ENCODE results near the gene TMEM69. TPM values are rescaled to one million over a fixed set of nuclear protein-coding genes. Genes with fewer than 3 reads are reported as not detected.

TMEM69 gene
- total and polyA plus RNA-seq, 2 of the 8 experiments (the other 6 are each of a cell fraction or from before 2014, with no cell fraction given) = 39.0 to 123 TPM

GRCh38 chr1:45643978-45644377 is 44.0 kb upstream of the TMEM69 start:
- ChIA-PET CTCF (ENCODE audit: partially characterized antibody) (interaction anchor here (0.6 to 1.4 kb wide), 3 partner anchors 12 to 74 kb away, joined by 3 read pairs; no protein-coding TSS in a partner anchor), POLR2A (ENCODE audit: partially characterized antibody) (interaction anchor here (1.6 to 2.3 kb wide), 2 partner anchors 29 to 60 kb away, joined by 3 to 6 read pairs; partner anchors contain the start of gene NASP)
- Histone ChIP-seq H4K5ac (ENCODE audit: insufficient read length, low read depth, low read length) (no peak overlapping the region), H3K23ac (ENCODE audit: insufficient read length) (no peak overlapping the region), H2BK12ac (ENCODE audit: low read depth, low read length) (no peak overlapping the region), H4K20me1 (replicated peaks in 1 of 2; ENCODE audit: control insufficient read depth in 1 of 2, insufficient read depth in 2 of 2, low read length in 2 of 2) (peaks cover 0 to 4% of the 10 kb centered on the region in 2 experiments), H3K18ac (ENCODE audit: extremely low read depth, low read length) (no peak overlapping the region), H3K14ac (ENCODE audit: insufficient read length) (no peak overlapping the region), H2AFZ (ENCODE audit: low read length) (no peak overlapping the region), H3K27me3 (replicated peaks in 1 of 4; ENCODE audit: control insufficient read depth in 3 of 4, extremely low read depth in 1 of 4, insufficient read depth in 3 of 4, low read length in 3 of 4) (no peaks in the 10 kb centered on the region), H3K79me1 (ENCODE audit: low read depth, low read length) (no peaks in the 10 kb centered on the region), H2AK5ac (ENCODE audit: low read depth, low read length) (no peak overlapping the region), H4K8ac (ENCODE audit: extremely low read depth, insufficient read depth, low read length) (no peak overlapping the region), H3K9me3 (ENCODE audit: insufficient read depth in 2 of 2, low read depth in 1 of 2, low read length in 1 of 2) (no peaks in the 10 kb centered on the region), H4K91ac (replicated peaks; ENCODE audit: insufficient read length, low read length) (no peak overlapping the region), H2BK20ac (ENCODE audit: low read length) (no peak overlapping the region), H3K9ac (replicated peaks in 1 of 4; ENCODE audit: extremely low read depth in 1 of 4, low read depth in 3 of 4, low read length in 3 of 4) (no peak overlapping the region), H3K4me3 (ENCODE audit: extremely low read depth in 1 of 4, insufficient read depth in 2 of 4, low read depth in 3 of 4, low read length in 4 of 4) (no peak overlapping the region), H3K4me2 (ENCODE audit: insufficient read depth in 1 of 2, low read depth in 2 of 2, low read length in 2 of 2) (no peak overlapping the region), H3K4me1 (replicated peaks in 1 of 4; ENCODE audit: control insufficient read depth in 3 of 4, insufficient read depth in 4 of 4, low read length in 3 of 4) (no peaks in the 10 kb centered on the region), H3K79me2 (ENCODE audit: control insufficient read depth in 1 of 2, insufficient read depth in 2 of 2, low read length in 2 of 2) (peaks cover 0 to 7% of the 10 kb centered on the region in 2 experiments; a peak in 1 of 4 replicates), H3K4ac (replicated peaks; ENCODE audit: insufficient read length, low read depth, low read length) (no peak overlapping the region), H3K23me2 (ENCODE audit: low read depth, low read length) (no peaks in the 10 kb centered on the region), H3K27ac (ENCODE audit: low read depth, low read length) (no peak overlapping the region), H3K36me3 (ENCODE audit: control insufficient read depth in 2 of 4, insufficient read depth in 4 of 4, low read length in 3 of 4) (peaks cover 15 to 66% (median 30%) of the 10 kb centered on the region in 4 experiments; a peak in 7 of 8 replicates), H3K56ac (replicated peaks; ENCODE audit: insufficient read length, low read depth, low read length) (no peak overlapping the region), H2BK120ac (replicated peaks; ENCODE audit: low read depth, low read length) (no peak overlapping the region), H2BK5ac (ENCODE audit: low read depth, low read length) (no peak overlapping the region), H2BK15ac (ENCODE audit: low read length) (no peak overlapping the region)
- no peak for DNase-seq (ENCODE audit: low read depth in 1 of 2, low spot score in 2 of 2)
- peak in 1 of 3 experiments; percentile 6; a peak in 1 of 4 replicates for TF ChIP-seq CTCF (IDR thresholded peaks at IDR 0.05; ENCODE audit: control extremely low read depth in 1 of 3, insufficient read depth in 1 of 3, low read depth in 1 of 3, low read length in 3 of 3)
- no peak for TF ChIP-seq SP1 (IDR thresholded peaks at IDR 0.05; ENCODE audit: low read depth, low read length)
- TF ChIP-seq CEBPB (IDR thresholded peaks at IDR 0.05; ENCODE audit: low read depth, low read length) = no peak
- TF ChIP-seq CTBP2 (IDR thresholded peaks at IDR 0.05; ENCODE audit: borderline replicate concordance, insufficient read depth, insufficient read length, low read length) = no peak
- no peak for TF ChIP-seq KDM4A (IDR thresholded peaks at IDR 0.05; ENCODE audit: low read depth, low read length, severe bottlenecking)
- peak; percentile 7 to 27; a peak in 2 of 4 replicates for TF ChIP-seq RAD21 (IDR thresholded peaks at IDR 0.05 in 1 of 2, conservative IDR thresholded peaks at IDR 0.05 in 1 of 2; ENCODE audit: low read depth in 2 of 2, low read length in 2 of 2)
- no peak for TF ChIP-seq BACH1 (IDR thresholded peaks at IDR 0.05; ENCODE audit: low read length)
- no peak for FAIRE-seq
